ENCODE results near the gene LAMC3.

DNA sequence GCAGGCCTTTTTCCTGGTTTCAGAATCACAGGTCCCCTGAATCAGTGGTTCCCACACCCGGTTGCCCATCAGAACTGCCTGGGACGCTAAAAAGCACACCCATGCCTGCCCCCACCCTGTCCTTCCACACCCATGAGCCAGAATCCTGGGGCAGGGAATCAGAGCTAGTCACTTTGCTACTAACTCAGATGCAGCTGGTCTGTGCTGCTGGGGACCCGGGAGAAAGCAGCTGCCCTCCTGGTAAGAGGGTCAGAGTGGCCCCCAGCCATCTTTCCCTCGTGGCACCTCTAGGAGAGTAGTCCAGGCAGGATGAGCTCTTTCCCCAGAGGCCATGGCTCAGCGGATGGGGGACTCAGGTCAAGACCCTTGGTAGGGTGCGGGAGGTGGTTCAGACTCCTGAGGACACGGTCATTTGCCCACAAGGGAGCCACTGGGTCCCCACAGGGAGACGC is 105.1 kb downstream of the LAMC3 start:
- TF ChIP-seq POLR2A (IDR thresholded peaks at IDR 0.05), result no peak
- TF ChIP-seq, protein P1, sequence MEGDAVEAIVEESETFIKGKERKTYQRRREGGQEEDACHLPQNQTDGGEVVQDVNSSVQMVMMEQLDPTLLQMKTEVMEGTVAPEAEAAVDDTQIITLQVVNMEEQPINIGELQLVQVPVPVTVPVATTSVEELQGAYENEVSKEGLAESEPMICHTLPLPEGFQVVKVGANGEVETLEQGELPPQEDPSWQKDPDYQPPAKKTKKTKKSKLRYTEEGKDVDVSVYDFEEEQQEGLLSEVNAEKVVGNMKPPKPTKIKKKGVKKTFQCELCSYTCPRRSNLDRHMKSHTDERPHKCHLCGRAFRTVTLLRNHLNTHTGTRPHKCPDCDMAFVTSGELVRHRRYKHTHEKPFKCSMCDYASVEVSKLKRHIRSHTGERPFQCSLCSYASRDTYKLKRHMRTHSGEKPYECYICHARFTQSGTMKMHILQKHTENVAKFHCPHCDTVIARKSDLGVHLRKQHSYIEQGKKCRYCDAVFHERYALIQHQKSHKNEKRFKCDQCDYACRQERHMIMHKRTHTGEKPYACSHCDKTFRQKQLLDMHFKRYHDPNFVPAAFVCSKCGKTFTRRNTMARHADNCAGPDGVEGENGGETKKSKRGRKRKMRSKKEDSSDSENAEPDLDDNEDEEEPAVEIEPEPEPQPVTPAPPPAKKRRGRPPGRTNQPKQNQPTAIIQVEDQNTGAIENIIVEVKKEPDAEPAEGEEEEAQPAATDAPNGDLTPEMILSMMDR (IDR thresholded peaks at IDR 0.05), result no peak

Data from testis (tissue), 2 donors.